Choroid plexus epithelial cell (primary cell): Measurements from ENCODE around the gene SYTL3.

Experiments
- DNase-seq: peaks from one replicate; pipeline ENCODE4 v3.0.0-alpha.2; 2010; ENCODE audit warnings: low read depth
- H3K4me3 ChIP-seq: 2 replicates; pipeline ENCODE4 v1.5.1; 2011; ENCODE audit warnings: low read depth, mild to moderate bottlenecking, control low read depth, low read length, moderate library complexity
- CTCF ChIP-seq: conservative IDR thresholded peaks from 2 replicates; pipeline ENCODE4 v1.5.1; 2011; ENCODE audit warnings: low read depth, mild to moderate bottlenecking, control low read depth, inconsistent platforms, low read length, moderate library complexity

SYTL3 gene

GRCh38 chr6:158761746-158762145 lies 111.9 kb downstream of the SYTL3 start:
- DNase-seq: no peak
- H3K4me3 ChIP-seq: no peak overlapping the region
- no peak for TF ChIP-seq CTCF

- H3K4me3 ChIP-seq: no peak overlapping the region
- DNase-seq: no peak
- no peak for TF ChIP-seq CTCF
Measured at GRCh38 chr6:158762787-158763433, 113.1 kb downstream of the SYTL3 start.

- TF ChIP-seq CTCF: no peak
- no peak for DNase-seq
- H3K4me3 ChIP-seq: no peak overlapping the region
Measured at GRCh38 chr6:158763434-158764182, 113.8 kb downstream of the SYTL3 start.

- H3K4me3 ChIP-seq: no peak overlapping the region
- no peak for TF ChIP-seq CTCF
- DNase-seq: no peak
Measured at GRCh38 chr6:158764183-158764849, 114.5 kb downstream of the SYTL3 start.

- H3K4me3 ChIP-seq: no peak overlapping the region
- no peak for DNase-seq
- TF ChIP-seq CTCF: no peak
Measured at GRCh38 chr6:158764926-158765325, 115.1 kb downstream of the SYTL3 start.

- H3K4me3 ChIP-seq: no peak overlapping the region
- TF ChIP-seq CTCF: no peak
- no peak for DNase-seq
Measured at GRCh38 chr6:158765499-158766068, 115.7 kb downstream of the SYTL3 start.
